Measurements from ENCODE around the gene GRPEL1.

Gene GRPEL1

GRCh38 chr4:7016512-7016911 lies 51.4 kb downstream of the GRPEL1 start:
- no peak for DNase-seq (ENCODE audit: low read depth, low spot score)
- H3K36me3 ChIP-seq (ENCODE audit: control insufficient read depth, insufficient read depth, low read length): peaks cover 12% of the 10 kb centered on the region
- WGBS (ENCODE audit: insufficient coverage, insufficient read length): no CpG with 5 or more reads among the region's 6 CpGs
- H3K4me1 ChIP-seq (ENCODE audit: control insufficient read depth, insufficient read depth, low read length): no peaks in the 10 kb centered on the region
- no peaks in the 10 kb centered on the region for H3K27me3 ChIP-seq (ENCODE audit: control insufficient read depth, insufficient read depth, low read length)
- no peak overlapping the region for H3K4me3 ChIP-seq (ENCODE audit: low read length)
- H3K9me3 ChIP-seq (ENCODE audit: control insufficient read depth, insufficient read depth, low read length): no peaks in the 10 kb centered on the region
- no peak overlapping the region for H3K27ac ChIP-seq (ENCODE audit: low read length)

GRCh38 chr4:7016086-7016485 lies 51.8 kb downstream of the GRPEL1 start:
- Histone ChIP-seq H3K27ac (ENCODE audit: low read length) (no peak overlapping the region), H3K27me3 (ENCODE audit: control insufficient read depth, insufficient read depth, low read length) (no peaks in the 10 kb centered on the region), H3K9me3 (ENCODE audit: control insufficient read depth, insufficient read depth, low read length) (no peaks in the 10 kb centered on the region), H3K4me3 (ENCODE audit: low read length) (no peak overlapping the region), H3K36me3 (ENCODE audit: control insufficient read depth, insufficient read depth, low read length) (peaks cover 12% of the 10 kb centered on the region), H3K4me1 (ENCODE audit: control insufficient read depth, insufficient read depth, low read length) (no peaks in the 10 kb centered on the region)
- WGBS (ENCODE audit: insufficient coverage, insufficient read length): no CpG with 5 or more reads among the region's 11 CpGs
- DNase-seq (ENCODE audit: low read depth, low spot score): no peak

DNA sequence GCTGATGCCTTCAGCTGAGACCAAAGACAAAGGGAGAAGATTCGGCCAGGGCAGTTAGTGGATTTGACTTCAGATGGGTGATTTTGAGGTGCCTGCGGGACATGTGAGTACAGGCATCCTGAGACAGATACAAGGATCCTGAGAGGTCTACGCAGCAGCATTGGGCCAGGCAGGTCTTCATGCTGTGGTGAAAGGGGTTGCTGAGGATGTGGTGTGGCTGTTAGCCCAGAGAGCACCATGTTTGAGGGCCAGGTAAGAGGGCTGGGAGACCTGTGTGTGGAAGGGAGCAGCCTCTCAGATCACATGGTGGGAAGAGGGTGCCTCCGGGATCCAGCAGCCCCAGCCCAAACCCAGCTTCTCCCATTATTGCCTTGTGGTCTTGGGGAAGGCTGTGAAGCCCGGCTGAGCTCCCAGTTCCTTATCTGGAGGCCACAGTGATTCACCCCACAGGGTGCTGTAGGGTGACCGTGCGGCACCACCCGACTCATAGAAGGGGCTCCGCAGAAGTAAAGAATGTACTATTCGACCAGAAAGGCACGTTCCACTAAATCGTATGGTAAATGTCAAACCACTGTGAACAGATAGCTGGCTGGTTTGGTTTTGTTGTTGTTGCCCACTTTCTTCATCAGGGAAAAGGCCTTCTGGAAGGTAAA lies 52.4 kb downstream of the GRPEL1 start:
- DNase-seq (ENCODE audit: low read depth, low spot score): no peak
- Histone ChIP-seq H3K27me3 (ENCODE audit: control insufficient read depth, insufficient read depth, low read length) (no peaks in the 10 kb centered on the region), H3K36me3 (ENCODE audit: control insufficient read depth, insufficient read depth, low read length) (peaks cover 10% of the 10 kb centered on the region), H3K9me3 (ENCODE audit: control insufficient read depth, insufficient read depth, low read length) (no peaks in the 10 kb centered on the region), H3K4me1 (ENCODE audit: control insufficient read depth, insufficient read depth, low read length) (no peaks in the 10 kb centered on the region), H3K27ac (ENCODE audit: low read length) (no peak overlapping the region), H3K4me3 (ENCODE audit: low read length) (no peak overlapping the region)
- WGBS (ENCODE audit: insufficient coverage, insufficient read length): no CpG with 5 or more reads among the region's 12 CpGs

DNA sequence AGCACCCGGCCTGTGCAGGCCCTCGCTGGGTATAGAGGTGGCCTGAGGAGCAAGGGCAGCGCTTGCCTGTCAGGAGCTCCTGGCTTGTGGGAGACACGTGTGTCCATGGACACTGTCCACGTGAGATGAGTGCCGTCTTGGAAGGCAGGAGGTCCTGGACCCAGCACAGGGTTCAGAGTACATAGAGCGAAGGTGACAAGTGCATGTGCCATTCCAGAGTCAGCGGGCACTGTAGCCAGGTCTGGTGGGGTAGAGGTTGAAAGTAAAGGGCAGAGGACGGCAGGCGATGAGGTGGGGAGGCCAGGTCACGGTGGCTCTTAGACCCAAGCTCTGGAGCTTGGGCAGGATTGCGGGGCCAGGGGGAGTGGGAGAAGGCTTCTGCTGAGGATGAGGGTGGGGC lies 53.0 kb downstream of the GRPEL1 start:
- no peaks in the 10 kb centered on the region for H3K4me1 ChIP-seq (ENCODE audit: control insufficient read depth, insufficient read depth, low read length)
- WGBS (ENCODE audit: insufficient coverage, insufficient read length): no CpG with 5 or more reads among the region's 12 CpGs
- DNase-seq (ENCODE audit: low read depth, low spot score): no peak
- no peaks in the 10 kb centered on the region for H3K9me3 ChIP-seq (ENCODE audit: control insufficient read depth, insufficient read depth, low read length)
- peaks cover 10% of the 10 kb centered on the region for H3K36me3 ChIP-seq (ENCODE audit: control insufficient read depth, insufficient read depth, low read length)
- no peak overlapping the region for H3K27ac ChIP-seq (ENCODE audit: low read length)
- no peaks in the 10 kb centered on the region for H3K27me3 ChIP-seq (ENCODE audit: control insufficient read depth, insufficient read depth, low read length)
- no peak overlapping the region for H3K4me3 ChIP-seq (ENCODE audit: low read length)

DNA sequence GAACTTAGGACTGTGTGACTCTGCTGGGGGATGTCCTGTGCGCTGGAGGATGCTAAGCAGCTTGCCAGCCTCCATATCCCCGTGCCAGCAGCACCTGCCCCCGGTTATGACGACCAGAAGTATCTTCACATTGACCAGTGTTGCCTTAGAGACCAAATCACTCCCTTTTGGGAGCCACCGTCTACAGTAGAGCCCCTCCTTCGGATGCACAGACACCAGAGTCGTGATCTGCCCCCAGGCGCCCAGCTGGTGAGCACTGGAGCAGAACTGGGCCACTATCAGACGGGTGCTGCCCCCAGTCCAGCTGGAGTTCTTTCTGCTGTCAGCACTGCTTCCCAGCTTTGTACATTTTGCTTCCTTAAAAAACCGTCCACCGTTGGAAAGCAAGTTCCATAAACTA lies 54.7 kb downstream of the GRPEL1 start:
- no peak overlapping the region for H3K27ac ChIP-seq (ENCODE audit: low read length)
- no peaks in the 10 kb centered on the region for H3K27me3 ChIP-seq (ENCODE audit: control insufficient read depth, insufficient read depth, low read length)
- no peak overlapping the region for H3K4me3 ChIP-seq (ENCODE audit: low read length)
- no peaks in the 10 kb centered on the region for H3K4me1 ChIP-seq (ENCODE audit: control insufficient read depth, insufficient read depth, low read length)
- H3K9me3 ChIP-seq (ENCODE audit: control insufficient read depth, insufficient read depth, low read length): no peaks in the 10 kb centered on the region
- no CpG with 5 or more reads among the region's 11 CpGs for WGBS (ENCODE audit: insufficient coverage, insufficient read length)
- DNase-seq (ENCODE audit: low read depth, low spot score): no peak
- peaks cover 10% of the 10 kb centered on the region for H3K36me3 ChIP-seq (ENCODE audit: control insufficient read depth, insufficient read depth, low read length)

DNA sequence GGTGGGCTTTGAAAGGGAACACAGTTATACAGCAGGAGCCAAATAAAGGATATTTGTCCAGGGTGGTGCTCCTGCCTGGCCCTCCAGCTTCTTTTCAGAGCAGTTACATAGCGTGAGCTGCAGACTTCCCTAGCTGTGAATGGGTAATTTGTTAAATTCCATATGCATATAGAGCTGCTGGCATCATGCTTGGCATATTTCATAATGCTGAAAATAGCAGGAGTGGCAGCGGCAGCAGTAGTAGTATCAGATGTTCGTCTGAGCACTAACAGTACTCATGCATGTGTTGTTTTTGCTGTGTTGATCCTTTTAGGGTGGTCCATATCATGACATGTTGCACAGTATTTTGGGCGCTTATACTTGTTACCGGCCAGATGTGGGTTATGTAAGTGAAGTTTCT lies 58.3 kb downstream of the GRPEL1 start:
- no peak for DNase-seq (ENCODE audit: low read depth, low spot score)
- H3K36me3 ChIP-seq (ENCODE audit: control insufficient read depth, insufficient read depth, low read length): peaks cover 6% of the 10 kb centered on the region
- H3K4me1 ChIP-seq (ENCODE audit: control insufficient read depth, insufficient read depth, low read length): peaks cover 3% of the 10 kb centered on the region; the same call in 1 of the 2 replicates
- H3K4me3 ChIP-seq (ENCODE audit: low read length): no peak overlapping the region
- H3K27me3 ChIP-seq (ENCODE audit: control insufficient read depth, insufficient read depth, low read length): no peaks in the 10 kb centered on the region
- no peak overlapping the region for H3K27ac ChIP-seq (ENCODE audit: low read length)
- H3K9me3 ChIP-seq (ENCODE audit: control insufficient read depth, insufficient read depth, low read length): no peaks in the 10 kb centered on the region
- no CpG with 5 or more reads among the region's 5 CpGs for WGBS (ENCODE audit: insufficient coverage, insufficient read length)

Data from iPS DF 6.9 (cell line).